ENCODE results near the gene SCUBE3.

GRCh38 chr6:35258336-35258735, 44.6 kb downstream of the SCUBE3 start:
- TF ChIP-seq CTCF (IDR thresholded peaks at IDR 0.05) (no peak), EZH2 (IDR thresholded peaks at IDR 0.05; ENCODE audit: borderline replicate concordance, insufficient read depth, low read depth, low read length, poor library complexity, severe bottlenecking) (no peak)

Data from B cell (primary cell).